GM04503 (cell line): ENCODE data around the gene FAM50A.
A peak's percentile ranks its signal among the peaks of the same experiment; 100 is the strongest.
"Not testable (repeated sequence)": the region's sequence is repeated elsewhere in the genome, so short reads cannot be mapped to it uniquely, and the experiment has no call there.

Source experiments
- DNase-seq: peaks from one replicate; pipeline ENCODE4 v3.0.0-alpha.2; 2012; ENCODE audit warnings: low read depth

The FAM50A gene

GRCh38 chrX:154443992-154444754 lies at the start of gene FAM50A:
Gene FAM50A (plus strand): TSS chrX:154444141. CDS start chrX:154444236, 95 bp downstream.
- DNase-seq, result no peak

- not testable (repeated sequence) for DNase-seq
These were observed 47.6 kb upstream of the FAM50A start for GRCh38 chrX:154396363-154396762.

- DNase-seq, result no peak
These were observed 46.7 kb upstream of the FAM50A start for GRCh38 chrX:154396973-154397887.

- peak; percentile 79 for DNase-seq
These were observed 45.9 kb upstream of the FAM50A start, which contains the start of gene RPL10 for GRCh38 chrX:154397888-154398667. Gene RPL10 (plus strand): TSS chrX:154398377. CDS start chrX:154398520, 143 bp downstream.

- no peak for DNase-seq
These were observed 45.0 kb upstream of the FAM50A start for GRCh38 chrX:154398668-154399526.

- DNase-seq, result no peak
These were observed 44.2 kb upstream of the FAM50A start for GRCh38 chrX:154399527-154400368.

GRCh38 chrX:154400369-154400817 lies 43.5 kb upstream of the FAM50A start:
- not testable (repeated sequence) for DNase-seq

- no peak for DNase-seq
These were observed 42.7 kb upstream of the FAM50A start for GRCh38 chrX:154401045-154401799.

GRCh38 chrX:154401918-154402621 lies 41.9 kb upstream of the FAM50A start:
- no peak for DNase-seq

- no peak for DNase-seq
These were observed 41.3 kb upstream of the FAM50A start for GRCh38 chrX:154402622-154403127.

GRCh38 chrX:154403192-154403591 lies 40.7 kb upstream of the FAM50A start:
- DNase-seq, result no peak

- no peak for DNase-seq
These were observed 40.1 kb upstream of the FAM50A start for GRCh38 chrX:154403858-154404257.

GRCh38 chrX:154404625-154405192 lies 39.2 kb upstream of the FAM50A start:
- DNase-seq, result no peak

GRCh38 chrX:154408659-154409221 lies 35.2 kb upstream of the FAM50A start:
- DNase-seq, result no peak

GRCh38 chrX:154409222-154409871 lies 34.6 kb upstream of the FAM50A start, which contains the start of gene DNASE1L1:
Gene DNASE1L1 (minus strand): TSS chrX:154409254. CDS start chrX:154405568, 3,686 bp downstream.
- no peak for DNase-seq

GRCh38 chrX:154411981-154412340 lies 32.0 kb upstream of the FAM50A start:
- DNase-seq, result no peak

- DNase-seq, result no peak
These were observed 31.5 kb upstream of the FAM50A start for GRCh38 chrX:154412468-154412867.
